GM12875 (cell line): ENCODE measurements around the gene CHCHD1.

Source experiments
- H3K4me3 ChIP-seq: one replicate; pipeline ENCODE4 v1.5.1; 2011; ENCODE audit warnings: low read depth, low read length, control low read depth
- CTCF ChIP-seq: IDR thresholded peaks from 2 replicates; pipeline ENCODE4 v1.5.1; 2011; ENCODE audit warnings: low read depth, mild to moderate bottlenecking, control low read depth, inconsistent platforms, low read length, moderate library complexity, borderline replicate concordance; ENCODE audit not compliant: insufficient read depth

Gene CHCHD1

GRCh38 chr10:73815719-73816030 lies 33.8 kb downstream of the CHCHD1 start:
- no peak overlapping the region for H3K4me3 ChIP-seq

GRCh38 chr10:73816917-73817729 lies 35.3 kb downstream of the CHCHD1 start:
- no peak overlapping the region for H3K4me3 ChIP-seq
- no peak for TF ChIP-seq CTCF

More at GRCh38 chr10:73815719-73816030, 33.8 kb downstream of the CHCHD1 start:
- TF ChIP-seq CTCF = no peak

GRCh38 chr10:73817826-73818225 lies 36.0 kb downstream of the CHCHD1 start:
- no peak overlapping the region for H3K4me3 ChIP-seq
- no peak for TF ChIP-seq CTCF

GRCh38 chr10:73818402-73818801 lies 36.6 kb downstream of the CHCHD1 start:
- no peak overlapping the region for H3K4me3 ChIP-seq
- TF ChIP-seq CTCF = no peak

GRCh38 chr10:73819081-73819480 lies 37.2 kb downstream of the CHCHD1 start:
- TF ChIP-seq CTCF = no peak
- H3K4me3 ChIP-seq = no peak overlapping the region

- no peak overlapping the region for H3K4me3 ChIP-seq
- no peak for TF ChIP-seq CTCF
Measured at GRCh38 chr10:73819513-73820093, 37.8 kb downstream of the CHCHD1 start.

GRCh38 chr10:73823391-73823790 lies 41.5 kb downstream of the CHCHD1 start:
- no peak for TF ChIP-seq CTCF

More at GRCh38 chr10:73823391-73823790, 41.5 kb downstream of the CHCHD1 start:
- no peak overlapping the region for H3K4me3 ChIP-seq
